SJSA1 (cell line): ENCODE results near the gene TCEAL4. TPM values are rescaled to one million over a fixed set of nuclear protein-coding genes. Genes with fewer than 3 reads are reported as not detected.

ENCODE experiments used
- DNase-seq, 2 experiments: peaks; one replicate each; pipeline ENCODE4 v3.0.0-alpha.2; 2015 to 2020; ENCODE audit warnings: low spot score in 2 of 2, low read depth in 1 of 2
- H3K27ac ChIP-seq: fragments of 250-450 bp; sonication (Bioruptor Pico); 2 replicates; pipeline ENCODE4 v1.5.1; 2020; ENCODE audit warnings: mild to moderate bottlenecking, moderate library complexity
- H3K27me3 ChIP-seq: fragments of 250-450 bp; sonication (Bioruptor Pico); replicated peaks from 2 replicates; pipeline ENCODE4 v1.5.1; 2020; ENCODE audit warnings: mild to moderate bottlenecking, moderate library complexity
- H3K36me3 ChIP-seq: fragments of 250-450 bp; sonication (Bioruptor Pico); 2 replicates; pipeline ENCODE4 v1.5.1; 2020; ENCODE audit warnings: mild to moderate bottlenecking
- H3K4me1 ChIP-seq: fragments of 250-450 bp; sonication (Bioruptor Pico); replicated peaks from 2 replicates; pipeline ENCODE4 v1.6.1; 2021; ENCODE audit warnings: mild to moderate bottlenecking
- H3K4me3 ChIP-seq: fragments of 250-450 bp; sonication (Bioruptor Pico); 2 replicates; pipeline ENCODE4 v1.5.1; 2020; ENCODE audit warnings: mild to moderate bottlenecking
- H3K9me3 ChIP-seq: fragments of 250-450 bp; sonication (Bioruptor Pico); replicated peaks from 2 replicates; pipeline ENCODE4 v1.5.1; 2020; ENCODE audit warnings: mild to moderate bottlenecking
- total RNA-seq: library from RNA; depleted of rRNA; stranded (reverse); fragments of >200 nt; shearing (Covaris generic); gene quantifications from 2 replicates; pipeline ENCODE4 v1.2.3, GENCODE V29; 2014; rRNA removed

The TCEAL4 gene
- 45.1 and 50.6 TPM in 2 replicates for total RNA-seq

DNA sequence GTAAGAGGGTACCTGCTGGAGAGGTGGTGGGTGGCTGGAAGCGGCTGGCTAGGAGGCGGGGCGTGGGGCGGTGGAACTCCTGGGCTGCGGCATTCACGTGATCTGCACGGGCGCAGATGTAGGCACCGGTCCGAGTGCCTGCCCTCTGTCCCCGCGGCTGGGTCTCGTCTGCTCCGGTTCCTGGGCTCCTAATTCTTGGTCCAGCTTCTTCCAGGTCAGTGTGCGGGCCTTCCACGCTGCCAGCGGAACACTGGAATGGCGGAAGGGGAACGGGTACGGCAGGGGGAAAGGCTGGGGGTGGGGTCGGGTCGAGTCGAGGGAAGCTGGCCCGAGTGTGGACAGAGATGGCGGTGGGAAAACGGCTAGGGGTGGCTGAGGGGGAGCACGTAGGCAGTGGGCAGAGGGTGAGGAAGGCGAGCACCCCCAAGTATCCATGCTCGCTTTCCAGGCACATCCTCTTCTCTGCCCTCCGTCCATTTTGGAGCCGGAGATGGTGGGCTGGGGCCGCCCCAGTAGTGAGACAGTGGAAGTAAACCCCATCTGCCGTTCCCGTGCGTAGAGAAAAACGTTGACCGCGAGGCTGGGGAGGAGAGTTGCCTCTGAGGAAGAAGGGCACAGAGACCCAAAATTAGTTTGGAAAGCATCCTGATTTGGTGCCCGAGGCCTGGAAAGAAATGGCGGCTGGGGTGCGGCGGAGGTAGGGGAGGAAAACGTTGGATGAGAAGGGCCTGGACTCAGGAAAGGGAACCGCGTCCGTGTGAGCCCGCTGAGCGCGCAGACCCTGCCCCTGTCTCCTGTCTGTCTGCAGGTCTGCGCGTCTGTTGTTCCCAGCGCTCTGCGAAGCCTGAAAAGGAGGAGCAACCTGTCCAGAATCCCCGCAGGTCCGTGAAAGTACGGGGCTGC, at the start of gene TCEAL4:
TCEAL4 (plus strand) TSS at position 105 of the 903 bp plus-strand sequence. CDS start 1,161 bp downstream, outside the sequence.
- H3K4me3 ChIP-seq, result peak within 1 kb of the TSS; percentile 54
- H3K4me1 ChIP-seq, result peaks cover 3% of the 10 kb centered on the region; the same call in 1 of the 2 replicates
- peak; percentile 18 to 37 for DNase-seq
- H3K27ac ChIP-seq, result no peak within 1 kb of the TSS
- no peaks in the 10 kb centered on the region for H3K36me3 ChIP-seq
- H3K27me3 ChIP-seq, result no peaks in the 10 kb centered on the region
- no peaks in the 10 kb centered on the region for H3K9me3 ChIP-seq

DNA sequence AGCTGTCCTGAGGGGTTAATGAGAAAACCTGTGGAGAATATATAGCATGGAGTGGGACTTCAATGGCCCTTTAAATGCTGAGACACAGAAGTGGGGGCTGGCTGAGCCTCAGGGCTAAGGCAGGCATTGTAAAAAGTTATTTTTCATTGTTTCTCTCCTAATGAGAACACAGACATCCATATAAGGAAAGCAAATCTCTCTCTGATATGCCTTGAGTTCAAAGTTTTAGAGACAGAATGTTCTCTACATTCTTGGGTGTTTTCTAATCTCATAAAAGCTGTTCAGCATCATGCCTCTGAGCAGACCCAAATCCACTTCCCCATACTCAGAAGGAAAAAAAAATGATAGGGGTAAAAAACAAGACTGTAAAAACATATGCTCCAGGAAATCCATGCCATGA, 49.2 kb upstream of the TCEAL4 start:
- no peak for DNase-seq
- no peak overlapping the region for H3K4me3 ChIP-seq
- H3K9me3 ChIP-seq, result no peaks in the 10 kb centered on the region
- H3K36me3 ChIP-seq, result no peaks in the 10 kb centered on the region
- peaks cover 3% of the 10 kb centered on the region for H3K4me1 ChIP-seq
- H3K27ac ChIP-seq, result no peak overlapping the region
- no peaks in the 10 kb centered on the region for H3K27me3 ChIP-seq

DNA sequence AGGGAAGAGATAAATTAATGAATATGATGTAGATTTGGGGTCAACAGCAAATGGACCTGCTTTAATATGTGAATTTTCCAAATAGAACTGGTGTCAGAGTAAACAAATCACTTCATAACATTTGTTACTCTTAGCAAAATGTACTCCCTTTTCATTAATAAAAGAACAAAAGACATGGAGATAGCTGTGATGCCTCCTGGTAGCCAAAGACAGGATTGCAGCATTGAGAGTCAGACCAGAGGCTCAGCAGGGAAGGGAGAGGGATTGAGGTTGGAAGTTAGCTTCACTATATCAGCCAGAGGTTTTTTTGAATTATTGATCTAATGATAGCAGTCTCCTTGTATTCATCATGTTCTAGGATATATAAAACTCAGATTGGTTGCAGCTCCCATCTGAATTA, 48.6 kb upstream of the TCEAL4 start:
- Histone ChIP-seq H3K36me3 (no peaks in the 10 kb centered on the region), H3K4me1 (no peaks in the 10 kb centered on the region), H3K4me3 (no peak overlapping the region), H3K27me3 (no peaks in the 10 kb centered on the region), H3K9me3 (no peaks in the 10 kb centered on the region), H3K27ac (no peak overlapping the region)
- DNase-seq, result no peak

DNA sequence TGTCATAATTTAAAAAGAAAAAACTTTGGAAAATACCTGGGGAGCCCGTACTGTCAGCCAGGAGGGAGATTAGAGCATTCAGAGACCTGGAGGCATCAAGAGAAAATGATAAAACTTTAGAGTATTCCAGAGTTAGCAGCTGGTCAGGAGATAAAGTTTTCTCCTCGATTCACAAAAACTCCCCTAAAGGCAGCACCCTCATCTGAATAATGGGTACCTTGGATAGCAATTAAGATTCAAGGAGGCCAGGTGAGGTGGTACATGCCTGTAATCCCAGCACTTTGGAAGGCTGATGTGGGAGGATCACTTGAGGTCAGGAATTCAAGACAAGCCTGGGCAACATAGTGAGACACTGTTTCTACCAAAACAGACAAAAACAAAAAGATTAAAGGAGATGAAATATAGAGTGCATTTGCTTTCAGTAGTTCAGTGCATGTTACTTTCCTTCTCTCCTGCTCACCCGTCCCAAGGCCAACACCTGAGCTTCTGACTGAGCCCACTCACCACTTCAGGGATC, 47.4 kb upstream of the TCEAL4 start:
- Histone ChIP-seq H3K36me3 (no peaks in the 10 kb centered on the region), H3K9me3 (no peaks in the 10 kb centered on the region), H3K4me1 (no peaks in the 10 kb centered on the region), H3K27ac (no peak overlapping the region), H3K27me3 (no peaks in the 10 kb centered on the region), H3K4me3 (no peak overlapping the region)
- no peak for DNase-seq

- Histone ChIP-seq H3K9me3 (no peaks in the 10 kb centered on the region), H3K36me3 (no peaks in the 10 kb centered on the region), H3K4me1 (no peaks in the 10 kb centered on the region), H3K4me3 (no peak overlapping the region), H3K27me3 (no peaks in the 10 kb centered on the region), H3K27ac (no peak overlapping the region)
- no peak for DNase-seq
Measured at GRCh38 chrX:103538728-103539127, 46.6 kb upstream of the TCEAL4 start.

GRCh38 chrX:103539695-103540094, 45.6 kb upstream of the TCEAL4 start:
- Histone ChIP-seq H3K27me3 (no peaks in the 10 kb centered on the region), H3K4me3 (no peak overlapping the region), H3K9me3 (no peaks in the 10 kb centered on the region), H3K27ac (no peak overlapping the region), H3K36me3 (no peaks in the 10 kb centered on the region), H3K4me1 (no peaks in the 10 kb centered on the region)
- DNase-seq, result no peak

DNA sequence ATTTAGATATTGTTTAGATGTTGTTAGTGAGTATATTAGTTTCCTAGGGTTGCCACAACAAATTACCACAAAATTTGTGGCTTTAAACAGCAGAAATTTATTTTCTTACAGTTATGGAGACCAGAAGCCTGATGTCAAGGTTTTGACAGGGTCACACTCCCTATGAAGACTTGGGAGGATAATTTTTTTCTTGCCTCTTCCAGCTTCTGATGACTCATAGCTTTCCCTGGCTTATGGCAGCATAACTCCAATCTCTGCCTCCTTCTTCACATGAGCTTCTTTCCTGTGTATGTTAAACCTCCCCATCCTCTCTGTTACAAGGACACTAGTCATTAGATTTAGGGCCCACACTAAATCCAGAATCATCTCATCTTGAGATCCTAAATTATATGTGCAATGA, 45.2 kb upstream of the TCEAL4 start:
- no peaks in the 10 kb centered on the region for H3K9me3 ChIP-seq
- no peak overlapping the region for H3K4me3 ChIP-seq
- H3K27me3 ChIP-seq, result no peaks in the 10 kb centered on the region
- H3K27ac ChIP-seq, result no peak overlapping the region
- DNase-seq, result no peak
- no peaks in the 10 kb centered on the region for H3K36me3 ChIP-seq
- H3K4me1 ChIP-seq, result no peaks in the 10 kb centered on the region

DNA sequence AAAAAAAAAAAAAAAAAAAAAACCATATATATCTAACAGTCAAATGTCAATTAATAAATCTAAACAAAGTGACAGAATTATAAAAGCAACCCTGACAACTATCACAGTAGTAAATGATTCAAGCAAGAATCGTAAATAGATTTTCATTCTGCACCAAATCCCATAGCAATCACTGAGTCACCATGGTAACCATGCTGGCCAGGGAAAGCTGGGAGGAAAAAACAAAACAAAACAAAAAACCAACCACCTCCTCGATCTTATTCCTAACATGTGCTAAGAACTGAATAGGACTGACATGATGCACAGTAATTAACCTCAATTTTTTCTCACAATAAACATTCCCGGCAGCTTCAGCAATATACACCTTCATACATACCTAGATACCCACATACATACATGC, 35.4 kb upstream of the TCEAL4 start:
- no peaks in the 10 kb centered on the region for H3K9me3 ChIP-seq
- no peaks in the 10 kb centered on the region for H3K4me1 ChIP-seq
- H3K27me3 ChIP-seq, result no peaks in the 10 kb centered on the region
- DNase-seq, result no peak
- no peak overlapping the region for H3K27ac ChIP-seq
- no peaks in the 10 kb centered on the region for H3K36me3 ChIP-seq
- no peak overlapping the region for H3K4me3 ChIP-seq

- Histone ChIP-seq H3K27me3 (no peaks in the 10 kb centered on the region), H3K4me1 (no peaks in the 10 kb centered on the region), H3K9me3 (no peaks in the 10 kb centered on the region), H3K27ac (no peak overlapping the region), H3K4me3 (no peak overlapping the region), H3K36me3 (no peaks in the 10 kb centered on the region)
- no peak for DNase-seq
Measured at GRCh38 chrX:103550415-103551051, 34.8 kb upstream of the TCEAL4 start.

DNA sequence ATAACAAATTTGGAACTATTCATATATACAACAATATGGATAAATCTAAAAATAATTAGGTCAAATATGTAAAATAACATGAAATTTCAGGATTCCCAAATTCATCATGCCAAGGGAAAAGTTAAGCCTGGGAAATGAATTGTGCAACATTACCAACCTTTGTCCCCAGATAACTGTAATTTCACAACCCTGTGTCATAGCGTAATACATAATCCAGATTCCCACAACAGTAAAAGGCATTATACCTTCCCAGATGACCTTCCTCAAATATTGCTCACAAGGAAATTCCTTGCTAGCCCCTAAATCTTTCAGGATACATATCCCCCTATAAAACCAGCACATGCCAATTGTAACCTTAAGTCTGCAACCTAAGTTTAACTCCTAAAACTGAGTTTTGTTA, 33.1 kb upstream of the TCEAL4 start:
- Histone ChIP-seq H3K27me3 (no peaks in the 10 kb centered on the region), H3K27ac (no peak overlapping the region), H3K9me3 (no peaks in the 10 kb centered on the region), H3K4me1 (no peaks in the 10 kb centered on the region), H3K4me3 (no peak overlapping the region), H3K36me3 (no peaks in the 10 kb centered on the region)
- no peak for DNase-seq

GRCh38 chrX:103554687-103555424, 30.5 kb upstream of the TCEAL4 start:
- Histone ChIP-seq H3K4me3 (no peak overlapping the region), H3K27ac (no peak overlapping the region), H3K36me3 (no peaks in the 10 kb centered on the region), H3K9me3 (no peaks in the 10 kb centered on the region), H3K27me3 (no peaks in the 10 kb centered on the region), H3K4me1 (no peaks in the 10 kb centered on the region)
- DNase-seq, result no peak

- Histone ChIP-seq H3K4me3 (no peak overlapping the region), H3K36me3 (no peaks in the 10 kb centered on the region), H3K9me3 (no peaks in the 10 kb centered on the region), H3K4me1 (no peaks in the 10 kb centered on the region), H3K27me3 (no peaks in the 10 kb centered on the region), H3K27ac (no peak overlapping the region)
- no peak for DNase-seq
Measured at GRCh38 chrX:103556963-103557612, 28.2 kb upstream of the TCEAL4 start.

DNA sequence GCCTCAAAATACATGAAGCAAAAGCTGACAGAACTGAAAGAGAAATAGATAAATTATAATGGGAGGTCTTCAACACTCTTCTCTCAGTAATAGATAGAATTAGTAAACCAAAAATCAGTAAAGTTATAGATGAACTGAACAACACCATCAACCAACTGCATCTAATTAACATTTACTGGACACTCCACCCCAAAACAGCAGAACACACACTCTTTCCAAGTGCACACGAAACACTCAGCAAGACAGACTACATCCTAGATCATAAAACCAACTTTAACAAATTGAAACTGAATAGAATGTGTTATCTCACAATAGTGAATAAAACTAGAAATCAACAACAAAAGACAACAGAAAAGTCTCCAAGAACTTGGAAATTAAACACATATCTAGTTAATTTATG, 25.1 kb upstream of the TCEAL4 start:
- Histone ChIP-seq H3K27me3 (no peaks in the 10 kb centered on the region), H3K36me3 (no peaks in the 10 kb centered on the region), H3K9me3 (no peaks in the 10 kb centered on the region), H3K4me3 (no peak overlapping the region), H3K4me1 (no peaks in the 10 kb centered on the region), H3K27ac (no peak overlapping the region)
- no peak for DNase-seq
